ENCODE measurements around the gene ADCY9. TPM values are rescaled to one million over a fixed set of nuclear protein-coding genes. Genes with fewer than 3 reads are reported as not detected.

ADCY9 gene
- polyA plus RNA-seq, 1 donor from 2014 or later: 6.3 TPM

DNA sequence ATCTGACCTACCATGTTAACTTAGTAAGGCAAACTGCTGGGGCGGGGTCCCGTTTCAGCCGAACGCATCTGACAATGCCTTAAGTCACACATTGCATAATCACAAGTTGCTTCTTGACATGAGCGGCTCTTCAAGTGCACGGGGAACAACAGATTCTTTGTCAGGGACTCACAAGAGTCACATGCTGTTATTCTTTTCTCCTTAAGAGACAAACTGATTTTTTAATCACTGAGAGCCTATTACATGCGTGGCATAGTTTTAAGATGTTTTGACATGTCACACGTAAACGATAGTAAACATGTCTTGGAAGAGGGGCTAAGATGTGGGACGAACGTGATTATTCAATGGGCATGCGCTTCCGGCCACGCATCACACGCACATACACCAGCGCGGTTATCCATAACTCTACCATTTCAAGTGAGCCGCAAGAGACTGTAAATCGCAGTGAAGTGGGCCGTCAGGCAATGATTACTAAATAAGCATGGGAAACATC is 63.4 kb downstream of the ADCY9 start:
- no peaks in the 10 kb centered on the region for H3K79me2 ChIP-seq (replicated peaks; ENCODE audit: insufficient read depth, low read length)
- TF ChIP-seq POLR2AphosphoS5 (IDR thresholded peaks at IDR 0.05) (no peak), EZH2 (IDR thresholded peaks at IDR 0.05; ENCODE audit: borderline replicate concordance, insufficient read depth, low read length, poor library complexity, severe bottlenecking) (no peak), MXI1 (conservative IDR thresholded peaks at IDR 0.05; ENCODE audit: poor library complexity, severe bottlenecking) (no peak), EP300 (conservative IDR thresholded peaks at IDR 0.05; ENCODE audit: poor library complexity, severe bottlenecking) (no peak), TAF1 (IDR thresholded peaks at IDR 0.05; ENCODE audit: low read depth) (no peak), RAD21 (conservative IDR thresholded peaks at IDR 0.05) (no peak), SMC3 (conservative IDR thresholded peaks at IDR 0.05; ENCODE audit: poor library complexity) (no peak)
- TF ChIP-seq, protein P1, sequence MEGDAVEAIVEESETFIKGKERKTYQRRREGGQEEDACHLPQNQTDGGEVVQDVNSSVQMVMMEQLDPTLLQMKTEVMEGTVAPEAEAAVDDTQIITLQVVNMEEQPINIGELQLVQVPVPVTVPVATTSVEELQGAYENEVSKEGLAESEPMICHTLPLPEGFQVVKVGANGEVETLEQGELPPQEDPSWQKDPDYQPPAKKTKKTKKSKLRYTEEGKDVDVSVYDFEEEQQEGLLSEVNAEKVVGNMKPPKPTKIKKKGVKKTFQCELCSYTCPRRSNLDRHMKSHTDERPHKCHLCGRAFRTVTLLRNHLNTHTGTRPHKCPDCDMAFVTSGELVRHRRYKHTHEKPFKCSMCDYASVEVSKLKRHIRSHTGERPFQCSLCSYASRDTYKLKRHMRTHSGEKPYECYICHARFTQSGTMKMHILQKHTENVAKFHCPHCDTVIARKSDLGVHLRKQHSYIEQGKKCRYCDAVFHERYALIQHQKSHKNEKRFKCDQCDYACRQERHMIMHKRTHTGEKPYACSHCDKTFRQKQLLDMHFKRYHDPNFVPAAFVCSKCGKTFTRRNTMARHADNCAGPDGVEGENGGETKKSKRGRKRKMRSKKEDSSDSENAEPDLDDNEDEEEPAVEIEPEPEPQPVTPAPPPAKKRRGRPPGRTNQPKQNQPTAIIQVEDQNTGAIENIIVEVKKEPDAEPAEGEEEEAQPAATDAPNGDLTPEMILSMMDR (IDR thresholded peaks at IDR 0.05; ENCODE audit: poor library complexity, severe bottlenecking): no peak
- TF ChIP-seq, protein P2, sequence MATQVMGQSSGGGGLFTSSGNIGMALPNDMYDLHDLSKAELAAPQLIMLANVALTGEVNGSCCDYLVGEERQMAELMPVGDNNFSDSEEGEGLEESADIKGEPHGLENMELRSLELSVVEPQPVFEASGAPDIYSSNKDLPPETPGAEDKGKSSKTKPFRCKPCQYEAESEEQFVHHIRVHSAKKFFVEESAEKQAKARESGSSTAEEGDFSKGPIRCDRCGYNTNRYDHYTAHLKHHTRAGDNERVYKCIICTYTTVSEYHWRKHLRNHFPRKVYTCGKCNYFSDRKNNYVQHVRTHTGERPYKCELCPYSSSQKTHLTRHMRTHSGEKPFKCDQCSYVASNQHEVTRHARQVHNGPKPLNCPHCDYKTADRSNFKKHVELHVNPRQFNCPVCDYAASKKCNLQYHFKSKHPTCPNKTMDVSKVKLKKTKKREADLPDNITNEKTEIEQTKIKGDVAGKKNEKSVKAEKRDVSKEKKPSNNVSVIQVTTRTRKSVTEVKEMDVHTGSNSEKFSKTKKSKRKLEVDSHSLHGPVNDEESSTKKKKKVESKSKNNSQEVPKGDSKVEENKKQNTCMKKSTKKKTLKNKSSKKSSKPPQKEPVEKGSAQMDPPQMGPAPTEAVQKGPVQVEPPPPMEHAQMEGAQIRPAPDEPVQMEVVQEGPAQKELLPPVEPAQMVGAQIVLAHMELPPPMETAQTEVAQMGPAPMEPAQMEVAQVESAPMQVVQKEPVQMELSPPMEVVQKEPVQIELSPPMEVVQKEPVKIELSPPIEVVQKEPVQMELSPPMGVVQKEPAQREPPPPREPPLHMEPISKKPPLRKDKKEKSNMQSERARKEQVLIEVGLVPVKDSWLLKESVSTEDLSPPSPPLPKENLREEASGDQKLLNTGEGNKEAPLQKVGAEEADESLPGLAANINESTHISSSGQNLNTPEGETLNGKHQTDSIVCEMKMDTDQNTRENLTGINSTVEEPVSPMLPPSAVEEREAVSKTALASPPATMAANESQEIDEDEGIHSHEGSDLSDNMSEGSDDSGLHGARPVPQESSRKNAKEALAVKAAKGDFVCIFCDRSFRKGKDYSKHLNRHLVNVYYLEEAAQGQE (IDR thresholded peaks at IDR 0.05; ENCODE audit: borderline replicate concordance): no peak
- H3K27ac ChIP-seq (ENCODE audit: low read length): no peak overlapping the region
- H3K9ac ChIP-seq (ENCODE audit: low read length): no peak overlapping the region
- H3K27me3 ChIP-seq (ENCODE audit: insufficient read depth, low read depth, low read length): no peaks in the 10 kb centered on the region
- H3K9me2 ChIP-seq (ENCODE audit: insufficient read depth, low read length): no peaks in the 10 kb centered on the region
- H3K36me3 ChIP-seq (ENCODE audit: insufficient read depth, low read length): no peaks in the 10 kb centered on the region
- H4K20me1 ChIP-seq (ENCODE audit: insufficient read depth): no peaks in the 10 kb centered on the region
- no peaks in the 10 kb centered on the region for H3K9me3 ChIP-seq (ENCODE audit: low read length)
- no peaks in the 10 kb centered on the region for H3F3A ChIP-seq (ENCODE audit: insufficient read depth, low read length, poor library complexity, severe bottlenecking)
- no peak overlapping the region for H2AFZ ChIP-seq (ENCODE audit: low read depth, low read length)
- H3K4me3 ChIP-seq (ENCODE audit: low read length): no peak overlapping the region
- no peak overlapping the region for H3K4me2 ChIP-seq (ENCODE audit: low read length)

GRCh38 chr16:4052096-4052495 is 64.1 kb downstream of the ADCY9 start:
- Histone ChIP-seq H3K9ac (ENCODE audit: low read length) (no peak overlapping the region), H3K4me2 (ENCODE audit: low read length) (no peak overlapping the region), H3K9me3 (ENCODE audit: low read length) (no peaks in the 10 kb centered on the region), H3K27ac (ENCODE audit: low read length) (no peak overlapping the region), H2AFZ (ENCODE audit: low read depth, low read length) (no peak overlapping the region), H3K4me3 (ENCODE audit: low read length) (no peak overlapping the region), H3K36me3 (ENCODE audit: insufficient read depth, low read length) (no peaks in the 10 kb centered on the region), H3F3A (ENCODE audit: insufficient read depth, low read length, poor library complexity, severe bottlenecking) (no peaks in the 10 kb centered on the region), H3K79me2 (replicated peaks; ENCODE audit: insufficient read depth, low read length) (no peaks in the 10 kb centered on the region), H3K27me3 (ENCODE audit: insufficient read depth, low read depth, low read length) (no peaks in the 10 kb centered on the region), H4K20me1 (ENCODE audit: insufficient read depth) (no peaks in the 10 kb centered on the region), H3K9me2 (ENCODE audit: insufficient read depth, low read length) (no peaks in the 10 kb centered on the region)
- TF ChIP-seq, protein P1 (IDR thresholded peaks at IDR 0.05; ENCODE audit: poor library complexity, severe bottlenecking): no peak
- TF ChIP-seq POLR2AphosphoS5 (IDR thresholded peaks at IDR 0.05): no peak
- TF ChIP-seq, protein P2 (IDR thresholded peaks at IDR 0.05; ENCODE audit: borderline replicate concordance): no peak
- no peak for TF ChIP-seq MXI1 (conservative IDR thresholded peaks at IDR 0.05; ENCODE audit: poor library complexity, severe bottlenecking)
- TF ChIP-seq SMC3 (conservative IDR thresholded peaks at IDR 0.05; ENCODE audit: poor library complexity): no peak
- TF ChIP-seq EZH2 (IDR thresholded peaks at IDR 0.05; ENCODE audit: borderline replicate concordance, insufficient read depth, low read length, poor library complexity, severe bottlenecking): no peak
- no peak for TF ChIP-seq RAD21 (conservative IDR thresholded peaks at IDR 0.05)

Measured in neural cell (in vitro differentiated cells).